Neural progenitor cell (in vitro differentiated cells): ENCODE results near the gene SBF1.

Source experiments
- EZH2 ChIP-seq: fragments of 200-600 bp; sonication (generic); IDR thresholded peaks from 2 replicates; pipeline ENCODE4 v1.6.1; 2017; ENCODE audit warnings: antibody characterized with exemption, mild to moderate bottlenecking, moderate library complexity
- TF ChIP-seq, protein P1 (sequence below): fragments of 200-600 bp; sonication (generic); IDR thresholded peaks from 2 replicates; pipeline ENCODE4 v1.5.1; 2017; ENCODE audit warnings: antibody characterized with exemption, mild to moderate bottlenecking

- TF ChIP-seq, protein P1, sequence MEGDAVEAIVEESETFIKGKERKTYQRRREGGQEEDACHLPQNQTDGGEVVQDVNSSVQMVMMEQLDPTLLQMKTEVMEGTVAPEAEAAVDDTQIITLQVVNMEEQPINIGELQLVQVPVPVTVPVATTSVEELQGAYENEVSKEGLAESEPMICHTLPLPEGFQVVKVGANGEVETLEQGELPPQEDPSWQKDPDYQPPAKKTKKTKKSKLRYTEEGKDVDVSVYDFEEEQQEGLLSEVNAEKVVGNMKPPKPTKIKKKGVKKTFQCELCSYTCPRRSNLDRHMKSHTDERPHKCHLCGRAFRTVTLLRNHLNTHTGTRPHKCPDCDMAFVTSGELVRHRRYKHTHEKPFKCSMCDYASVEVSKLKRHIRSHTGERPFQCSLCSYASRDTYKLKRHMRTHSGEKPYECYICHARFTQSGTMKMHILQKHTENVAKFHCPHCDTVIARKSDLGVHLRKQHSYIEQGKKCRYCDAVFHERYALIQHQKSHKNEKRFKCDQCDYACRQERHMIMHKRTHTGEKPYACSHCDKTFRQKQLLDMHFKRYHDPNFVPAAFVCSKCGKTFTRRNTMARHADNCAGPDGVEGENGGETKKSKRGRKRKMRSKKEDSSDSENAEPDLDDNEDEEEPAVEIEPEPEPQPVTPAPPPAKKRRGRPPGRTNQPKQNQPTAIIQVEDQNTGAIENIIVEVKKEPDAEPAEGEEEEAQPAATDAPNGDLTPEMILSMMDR = no peak
- no peak for TF ChIP-seq EZH2
Measured at GRCh38 chr22:50523458-50523805, 48.6 kb upstream of the SBF1 start.
